Lower leg skin (tissue), 4 donors: ENCODE results near the gene CMBL. TPM values are rescaled to one million over a fixed set of nuclear protein-coding genes. Genes with fewer than 3 reads are reported as not detected.

Source experiments
- DNase-seq, 2 donors: peaks; one replicate each; pipeline ENCODE4 v3.0.0-alpha.2; 2019; ENCODE audit warnings: low spot score in 2 of 2
- H3K4me3 ChIP-seq: fragments of 200-600 bp; sonication (generic); 2 replicates; pipeline ENCODE4 v1.5.1; 2017; ENCODE audit warnings: mild to moderate bottlenecking, low read depth; ENCODE audit not compliant: poor library complexity, severe bottlenecking
- CTCF ChIP-seq, 3 donors: fragments of 450-650 bp; IDR thresholded peaks; one replicate each; pipeline ENCODE4 v1.5.1; 2016; ENCODE audit warnings: antibody characterized with exemption in 3 of 3, mild to moderate bottlenecking in 3 of 3, moderate library complexity in 2 of 3
- POLR2A ChIP-seq, 2 donors: fragments of 450-650 bp; IDR thresholded peaks; one replicate each; pipeline ENCODE4 v1.6.1; 2016 to 2017; ENCODE audit warnings: antibody characterized with exemption in 2 of 2, mild to moderate bottlenecking in 1 of 2, moderate library complexity in 1 of 2
- WGBS, 2 donors: methylation state at CpG; one replicate each; pipeline ENCODE4 v1.1.5; 2018; 5-methylcytosine and 5-hydroxymethylcytosine counted together
- intact Hi-C: fragments of 100-400 bp; cut with DNase I; formaldehyde crosslinking; loops from one replicate; pipeline ENCODE4 v1.15.0; 2023; ENCODE audit warnings: low total_unique reads
- total RNA-seq, 4 donors: library from RNA; depleted of rRNA; stranded (reverse); fragments of >200 nt; gene quantifications; one replicate each; pipeline ENCODE4 v1.1.0, GENCODE V29; 2016

The CMBL gene
- total RNA-seq, 4 donors from 2014 or later: 1.8 to 3.2 (median 2.4) TPM

DNA sequence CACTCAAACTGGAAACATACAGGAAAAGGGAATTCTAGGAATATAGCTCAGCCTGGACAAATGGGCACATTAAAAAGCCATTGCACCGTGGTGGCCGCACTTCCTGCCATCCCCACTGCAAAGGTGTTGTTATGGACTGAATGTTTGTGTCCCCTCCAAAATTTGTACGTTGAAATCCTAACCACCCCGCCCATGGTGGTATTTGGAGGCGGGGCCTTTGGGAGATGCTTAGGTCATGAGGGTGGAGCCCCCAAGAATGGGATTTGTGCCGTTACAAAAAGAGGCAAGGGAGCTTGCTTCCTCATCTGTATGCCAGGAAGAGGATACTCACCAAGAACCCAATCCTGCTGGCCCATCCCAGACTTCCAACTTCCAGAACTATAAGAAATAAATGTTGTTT is 1.1 kb upstream of the CMBL start:
- no peak for DNase-seq
- intact Hi-C loops: no loop called here
- TF ChIP-seq POLR2A (IDR thresholded peaks at IDR 0.05) (no peak), CTCF (IDR thresholded peaks at IDR 0.05) (no peak)
- no peak overlapping the region for H3K4me3 ChIP-seq
- 72 to 83% methylated on average over 6 of the region's 6 CpGs for WGBS, 2 donors

DNA sequence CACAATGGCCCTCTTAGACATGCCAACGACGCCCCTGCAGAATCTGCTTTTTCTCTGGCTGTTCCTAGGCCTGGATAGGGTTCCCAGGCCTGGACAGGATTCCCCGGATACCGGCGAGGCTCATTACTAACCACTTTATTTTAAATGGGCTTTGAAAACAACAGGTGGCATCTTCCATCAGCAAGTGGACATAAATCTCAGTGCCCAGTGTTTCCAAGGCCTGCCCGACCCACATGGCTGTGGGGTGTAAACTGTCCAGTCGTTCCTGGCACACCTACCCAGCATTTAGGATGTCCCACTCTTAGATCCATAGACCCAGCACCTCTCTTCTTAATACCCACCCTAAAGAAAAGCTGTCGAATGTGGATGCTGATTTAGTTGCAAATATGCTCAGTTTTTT is 896 bp downstream of the CMBL start:
- WGBS, 2 donors: 58 to 69% methylated on average over 8 of the region's 8 CpGs
- TF ChIP-seq POLR2A (IDR thresholded peaks at IDR 0.05) (no peak), CTCF (IDR thresholded peaks at IDR 0.05) (no peak)
- DNase-seq: no peak
- intact Hi-C loops: no loop called here
- H3K4me3 ChIP-seq: no peak overlapping the region

- 53 to 65% methylated on average over 5 of the region's 5 CpGs for WGBS, 2 donors
- H3K4me3 ChIP-seq: no peak overlapping the region
- TF ChIP-seq POLR2A (IDR thresholded peaks at IDR 0.05) (no peak), CTCF (IDR thresholded peaks at IDR 0.05) (no peak)
- DNase-seq: no peak
- intact Hi-C loops: no loop called here
Observed at GRCh38 chr5:10306114-10306513, 1.6 kb downstream of the CMBL start.

GRCh38 chr5:10304932-10305331 is 2.8 kb downstream of the CMBL start:
- no peak for DNase-seq
- no peak overlapping the region for H3K4me3 ChIP-seq
- WGBS, 2 donors: 87 to 96% methylated on average over 5 of the region's 5 CpGs
- intact Hi-C loops: no loop called here
- TF ChIP-seq CTCF (IDR thresholded peaks at IDR 0.05): no peak

DNA sequence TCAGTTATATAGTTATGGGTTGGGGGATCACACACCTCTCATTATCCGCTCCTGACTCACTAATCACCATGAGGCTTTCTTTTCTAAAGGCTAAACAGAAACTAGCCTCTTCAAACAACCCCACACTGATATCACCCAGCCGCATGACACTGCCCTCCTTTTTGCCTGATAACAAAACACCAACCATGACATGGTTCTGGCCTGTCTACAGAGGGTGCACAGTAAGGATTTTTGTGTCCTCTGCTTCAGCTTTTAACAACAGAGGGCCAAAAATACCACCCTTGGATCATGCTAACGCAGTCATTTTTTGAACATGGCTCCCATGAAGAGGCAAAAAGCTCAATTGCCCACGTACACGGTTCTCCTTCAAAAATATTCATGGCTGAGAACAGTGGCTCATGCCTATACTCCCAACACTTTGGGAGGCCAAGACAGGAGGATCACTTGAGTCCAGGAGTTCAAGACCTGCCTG is 4.0 kb downstream of the CMBL start:
- no peak for DNase-seq
- TF ChIP-seq POLR2A (IDR thresholded peaks at IDR 0.05) (no peak), CTCF (IDR thresholded peaks at IDR 0.05) (no peak)
- intact Hi-C loops: no loop called here
- no peak overlapping the region for H3K4me3 ChIP-seq
- 77 to 98% methylated on average over 5 of the region's 5 CpGs for WGBS, 2 donors

DNA sequence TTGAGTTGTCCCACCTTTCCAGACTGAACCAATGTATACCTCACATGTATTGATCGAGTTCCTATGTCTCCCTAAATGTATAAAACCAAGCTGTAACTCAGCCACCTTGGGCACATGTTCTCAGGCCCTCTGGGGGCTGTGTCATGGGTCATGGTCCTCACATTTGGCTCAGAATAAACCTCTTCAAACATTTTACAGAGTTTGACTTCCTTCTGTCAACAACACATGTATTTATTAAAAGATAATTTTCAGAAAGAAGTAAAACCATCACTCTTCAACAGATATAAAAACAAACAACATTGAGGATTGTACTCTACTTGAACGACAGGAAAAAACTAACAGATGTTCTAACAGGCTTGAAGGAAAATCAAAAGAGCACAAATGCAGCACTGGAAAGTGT is 4.5 kb downstream of the CMBL start:
- 71 to 78% methylated on average over 2 of the region's 2 CpGs for WGBS, 2 donors
- no peak for DNase-seq
- TF ChIP-seq CTCF (IDR thresholded peaks at IDR 0.05) (no peak), POLR2A (IDR thresholded peaks at IDR 0.05) (no peak)
- intact Hi-C loops: no loop called here
- H3K4me3 ChIP-seq: no peak overlapping the region
